Stomach smooth muscle (tissue), 2 donors: ENCODE results near the gene GRHL1.
A peak's percentile ranks its signal among the peaks of the same experiment; 100 is the strongest.

ENCODE experiments used
- H3K27ac ChIP-seq: one replicate; pipeline ENCODE4 v1.7.0; 2013; ENCODE audit warnings: mild to moderate bottlenecking, low read length, inconsistent platforms
- H3K27me3 ChIP-seq, 2 donors: one replicate each; pipeline ENCODE4 v1.7.0; 2013; ENCODE audit warnings: low read length in 2 of 2; ENCODE audit not compliant: insufficient read depth in 2 of 2, control insufficient read depth in 1 of 2
- H3K36me3 ChIP-seq, 2 donors: one replicate each; pipeline ENCODE4 v1.7.0; 2013; ENCODE audit warnings: low read length in 2 of 2; ENCODE audit not compliant: control insufficient read depth in 2 of 2, insufficient read depth in 2 of 2
- H3K4me1 ChIP-seq: one replicate; pipeline ENCODE4 v1.7.0; 2013; ENCODE audit warnings: low read length; ENCODE audit not compliant: control insufficient read depth, insufficient read depth
- H3K4me3 ChIP-seq, 2 donors: one replicate each; pipeline ENCODE4 v1.7.0; 2013; ENCODE audit warnings: low read length in 2 of 2
- H3K9ac ChIP-seq, 2 donors: one replicate each; pipeline ENCODE4 v1.7.0; 2013; ENCODE audit warnings: low read length in 2 of 2, mild to moderate bottlenecking in 1 of 2
- H3K9me3 ChIP-seq, 2 donors: one replicate each; pipeline ENCODE4 v1.7.0; 2013; ENCODE audit warnings: low read length in 2 of 2; ENCODE audit not compliant: control insufficient read depth in 2 of 2
- donor health status: healthy.
- donor health status: Pancreatic carcinoma.

GRHL1 gene

GRCh38 chr2:9983401-9984216 is 32.1 kb downstream of the GRHL1 start:
- H3K9me3 ChIP-seq: no peaks in the 10 kb centered on the region
- H3K27ac ChIP-seq: no peak overlapping the region
- H3K9ac ChIP-seq: no peak overlapping the region
- no peaks in the 10 kb centered on the region for H3K27me3 ChIP-seq
- H3K4me3 ChIP-seq: no peak overlapping the region
- H3K4me1 ChIP-seq: peaks cover 9% of the 10 kb centered on the region
- H3K36me3 ChIP-seq: no peaks in the 10 kb centered on the region

DNA sequence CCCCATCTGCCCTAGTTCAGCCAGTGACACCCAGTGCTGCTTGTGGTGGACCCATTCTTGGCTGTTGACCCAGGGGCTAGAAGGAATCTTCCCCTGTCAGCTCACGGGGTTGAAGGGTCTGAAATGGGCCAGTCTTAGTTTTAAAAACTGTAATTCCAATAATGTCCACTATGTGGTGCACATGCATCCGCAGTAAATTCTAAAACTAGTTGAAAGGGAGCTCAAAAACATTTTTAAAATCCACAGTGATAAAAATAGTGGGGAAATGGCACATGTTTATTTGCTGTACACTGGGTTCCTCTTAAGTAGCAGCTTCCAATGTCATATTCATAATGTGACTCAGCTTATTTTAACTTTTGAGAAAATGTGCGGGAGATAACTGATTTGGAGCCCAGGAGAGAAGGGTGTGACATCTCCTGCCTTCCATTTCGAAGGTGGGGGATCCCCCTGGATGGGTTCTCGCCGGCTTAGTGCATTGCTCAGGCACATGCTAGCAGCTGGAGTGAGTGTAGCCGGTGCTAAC is 32.8 kb downstream of the GRHL1 start:
- Histone ChIP-seq H3K27me3 (no peaks in the 10 kb centered on the region), H3K36me3 (no peaks in the 10 kb centered on the region), H3K4me3 (no peak overlapping the region), H3K4me1 (peaks cover 9% of the 10 kb centered on the region), H3K9ac (no peak overlapping the region), H3K9me3 (no peaks in the 10 kb centered on the region), H3K27ac (peak overlapping the region; percentile 37)

DNA sequence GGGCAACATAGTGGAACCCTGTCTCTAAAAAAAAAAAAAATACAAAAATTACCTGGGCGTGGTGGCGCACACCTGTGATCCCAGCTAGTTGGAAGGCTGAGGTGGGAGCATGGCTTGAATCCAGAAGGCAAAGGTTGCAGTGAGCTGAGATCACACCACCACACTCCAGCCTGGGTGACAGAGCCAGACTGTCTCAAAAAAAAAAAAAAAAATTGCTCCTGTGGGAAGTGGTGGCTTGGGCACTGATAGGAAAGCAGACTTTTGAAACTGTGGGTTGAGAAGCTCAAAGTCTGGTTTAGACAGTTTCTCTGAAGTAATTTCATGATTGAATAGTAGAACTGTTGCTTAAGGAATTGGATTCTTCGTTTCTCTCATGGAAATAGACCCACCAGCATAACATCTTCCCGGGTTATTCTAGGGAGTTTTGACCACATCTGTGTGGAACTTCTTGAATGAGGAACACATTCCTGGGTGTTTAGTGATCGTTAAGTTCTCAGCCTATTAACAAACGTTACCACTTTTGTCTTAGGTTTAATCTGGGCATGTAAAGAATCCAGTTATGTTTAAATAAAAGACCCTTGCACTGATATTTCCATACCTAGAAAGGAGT is 33.5 kb downstream of the GRHL1 start:
- H3K4me3 ChIP-seq: no peak overlapping the region
- H3K9me3 ChIP-seq: no peaks in the 10 kb centered on the region
- peak overlapping the region; percentile 37 for H3K27ac ChIP-seq
- H3K27me3 ChIP-seq: no peaks in the 10 kb centered on the region
- no peaks in the 10 kb centered on the region for H3K36me3 ChIP-seq
- H3K9ac ChIP-seq: no peak overlapping the region
- peaks cover 9% of the 10 kb centered on the region for H3K4me1 ChIP-seq

DNA sequence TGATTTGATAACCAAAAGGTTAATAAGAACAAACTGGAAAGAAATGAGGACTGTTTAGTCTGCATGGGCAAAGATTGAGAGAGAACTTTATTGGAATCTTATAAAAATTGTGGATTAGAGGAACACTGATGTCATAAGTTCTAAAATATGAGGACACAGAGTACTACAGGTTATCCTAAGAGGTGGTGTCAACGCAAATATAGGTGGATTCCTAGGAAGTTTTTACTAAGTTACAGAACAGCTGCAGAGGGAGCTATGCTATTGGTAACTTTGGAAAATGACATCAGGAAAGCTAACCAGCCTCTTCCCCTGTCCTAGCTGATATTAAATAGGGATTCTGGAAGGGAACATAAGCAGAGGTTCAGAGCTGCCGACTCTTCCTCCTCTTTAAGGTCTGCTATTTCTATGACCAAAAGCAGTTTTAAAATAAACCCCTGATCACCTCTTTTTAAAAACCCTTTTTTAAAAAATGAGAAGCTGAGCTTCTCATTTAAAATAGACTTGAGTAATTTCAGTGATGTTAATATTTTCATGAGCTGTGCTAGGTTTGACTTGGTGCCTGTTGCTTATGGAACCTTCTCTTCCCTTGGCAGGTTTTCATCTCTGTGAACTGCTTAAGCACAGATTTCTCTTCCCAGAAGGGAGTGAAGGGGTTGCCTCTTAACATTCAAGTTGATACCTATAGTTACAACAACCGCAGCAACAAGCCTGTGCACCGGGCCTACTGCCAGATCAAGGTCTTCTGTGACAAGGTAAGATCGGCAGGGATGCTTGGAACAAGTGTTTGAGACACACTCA is 34.2 kb downstream of the GRHL1 start:
- no peak overlapping the region for H3K4me3 ChIP-seq
- H3K27ac ChIP-seq: peak overlapping the region; percentile 37
- peaks cover 9% of the 10 kb centered on the region for H3K4me1 ChIP-seq
- peak overlapping the region in 1 of 2 donors; percentile 12 for H3K9ac ChIP-seq
- no peaks in the 10 kb centered on the region for H3K27me3 ChIP-seq
- H3K9me3 ChIP-seq: no peaks in the 10 kb centered on the region
- H3K36me3 ChIP-seq: no peaks in the 10 kb centered on the region

GRCh38 chr2:9988320-9988719 is 36.8 kb downstream of the GRHL1 start:
- H3K4me1 ChIP-seq: peaks cover 14% of the 10 kb centered on the region
- no peaks in the 10 kb centered on the region for H3K27me3 ChIP-seq
- no peak overlapping the region for H3K4me3 ChIP-seq
- no peak overlapping the region for H3K27ac ChIP-seq
- no peak overlapping the region for H3K9ac ChIP-seq
- H3K9me3 ChIP-seq: no peaks in the 10 kb centered on the region
- no peaks in the 10 kb centered on the region for H3K36me3 ChIP-seq

DNA sequence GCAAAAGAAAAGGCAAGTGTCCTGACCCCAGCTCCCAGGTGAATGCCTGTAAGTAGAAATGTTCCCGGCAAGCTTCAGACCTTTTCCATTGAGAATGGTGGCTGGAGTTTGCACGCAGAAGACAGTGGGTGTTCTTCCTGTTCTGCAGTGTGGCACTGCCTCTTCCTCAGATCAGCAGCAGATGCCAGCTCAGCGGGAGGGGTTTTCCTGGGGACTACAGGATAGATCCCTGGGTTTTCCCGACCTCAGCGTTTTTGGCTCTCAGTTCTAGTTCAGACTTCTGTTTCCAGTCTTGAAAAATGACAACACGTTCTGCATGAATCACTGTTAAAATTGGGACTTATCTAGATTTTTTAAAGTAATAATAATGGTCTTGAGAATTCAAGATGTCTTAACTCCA is 39.2 kb downstream of the GRHL1 start:
- H3K9ac ChIP-seq: no peak overlapping the region
- H3K27ac ChIP-seq: no peak overlapping the region
- H3K4me1 ChIP-seq: peaks cover 5% of the 10 kb centered on the region
- no peaks in the 10 kb centered on the region for H3K36me3 ChIP-seq
- H3K4me3 ChIP-seq: no peak overlapping the region
- H3K27me3 ChIP-seq: no peaks in the 10 kb centered on the region
- H3K9me3 ChIP-seq: no peaks in the 10 kb centered on the region

DNA sequence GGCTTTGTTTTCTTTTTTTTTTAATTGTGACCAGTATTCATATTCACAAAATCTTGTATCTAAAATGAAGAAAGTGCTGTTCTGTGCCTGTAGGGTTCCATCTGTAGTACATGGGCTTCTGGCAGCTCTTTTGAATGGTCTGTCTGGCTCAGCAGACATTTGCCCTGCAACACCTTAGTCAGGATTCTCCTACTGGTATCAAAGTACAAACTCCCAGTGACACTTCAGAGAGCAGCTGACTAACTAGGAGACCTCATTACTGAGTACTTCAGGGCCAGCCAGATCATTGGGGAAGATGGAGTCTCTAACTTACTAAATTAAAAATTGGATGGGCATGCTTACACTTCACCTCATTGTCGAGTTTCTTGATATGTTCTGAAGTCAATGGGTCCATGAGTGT is 39.7 kb downstream of the GRHL1 start:
- Histone ChIP-seq H3K9me3 (no peaks in the 10 kb centered on the region), H3K4me1 (peaks cover 5% of the 10 kb centered on the region), H3K9ac (no peak overlapping the region), H3K36me3 (no peaks in the 10 kb centered on the region), H3K27me3 (no peaks in the 10 kb centered on the region), H3K4me3 (no peak overlapping the region), H3K27ac (no peak overlapping the region)

DNA sequence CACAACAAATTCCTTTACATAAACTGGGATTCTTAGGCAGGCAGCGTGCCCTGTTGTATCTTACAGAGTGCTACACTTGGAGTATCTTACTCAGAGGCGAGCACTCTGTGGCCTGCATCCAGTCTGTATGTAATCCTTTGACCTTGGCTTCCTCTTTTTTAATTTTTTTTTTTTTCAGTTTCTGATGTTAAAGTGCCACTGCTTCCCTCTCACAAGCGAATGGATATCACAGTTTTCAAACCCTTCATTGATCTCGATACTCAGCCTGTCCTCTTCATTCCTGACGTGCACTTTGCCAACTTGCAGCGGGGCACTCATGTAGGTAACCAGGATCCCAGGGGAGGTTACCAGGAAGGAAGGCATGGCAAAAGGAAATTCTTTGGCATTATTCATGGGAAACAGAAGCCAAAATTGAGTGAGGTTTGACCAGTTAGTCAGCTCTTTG is 40.4 kb downstream of the GRHL1 start:
- Histone ChIP-seq H3K9ac (no peak overlapping the region), H3K4me1 (peaks cover 5% of the 10 kb centered on the region), H3K27ac (no peak overlapping the region)

GRCh38 chr2:9992427-9993187 is 41.1 kb downstream of the GRHL1 start:
- no peaks in the 10 kb centered on the region for H3K36me3 ChIP-seq
- H3K4me3 ChIP-seq: no peak overlapping the region
- peaks cover 5% of the 10 kb centered on the region for H3K4me1 ChIP-seq
- H3K27me3 ChIP-seq: no peaks in the 10 kb centered on the region
- H3K9ac ChIP-seq: no peak overlapping the region
- no peaks in the 10 kb centered on the region for H3K9me3 ChIP-seq
- H3K27ac ChIP-seq: no peak overlapping the region

More for the DNA sequence above, 40.4 kb downstream of the GRHL1 start:
- H3K4me3 ChIP-seq: no peak overlapping the region
- H3K9me3 ChIP-seq: no peaks in the 10 kb centered on the region
- no peaks in the 10 kb centered on the region for H3K36me3 ChIP-seq
- H3K27me3 ChIP-seq: no peaks in the 10 kb centered on the region
